ENCODE results near the gene NXF1. TPM values are rescaled to one million over a fixed set of nuclear protein-coding genes. Genes with fewer than 3 reads are reported as not detected.

NXF1 gene
- total and polyA plus RNA-seq, 2 of the 8 experiments (the other 6 are each of a cell fraction or from before 2014, with no cell fraction given) = 48.1 to 49.8 TPM

GRCh38 chr11:62752177-62752785, 53.0 kb downstream of the NXF1 start:
- no peak overlapping the region for H3K56ac ChIP-seq (replicated peaks; ENCODE audit: insufficient read length, low read depth, low read length)
- WGBS, 2 experiments (ENCODE audit: extremely low coverage in 1 of 2, insufficient coverage in 1 of 2, insufficient read length in 1 of 2, insufficient replicate concordance in 2 of 2, low coverage in 1 of 2, low lambda C conversion rate in 2 of 2, missing lambda C conversion rate in 1 of 2) = 93% methylated on average over 14 of the region's 14 CpGs; no CpG with 5 or more reads in 1 of the 2 experiments
- H3K18ac ChIP-seq (ENCODE audit: extremely low read depth, low read length) = no peak overlapping the region
- no peak overlapping the region for H3K23ac ChIP-seq (ENCODE audit: insufficient read length)
- no peak overlapping the region for H3K9ac ChIP-seq (replicated peaks in 1 of 4; ENCODE audit: extremely low read depth in 1 of 4, low read depth in 3 of 4, low read length in 3 of 4)
- H3K27me3 ChIP-seq (replicated peaks in 1 of 4; ENCODE audit: control insufficient read depth in 3 of 4, extremely low read depth in 1 of 4, insufficient read depth in 3 of 4, low read length in 3 of 4) = no peaks in the 10 kb centered on the region
- H3K79me1 ChIP-seq (ENCODE audit: low read depth, low read length) = peaks cover 16% of the 10 kb centered on the region
- no peak overlapping the region for H3K27ac ChIP-seq (ENCODE audit: low read depth, low read length)
- peaks cover 14 to 34% (median 19%) of the 10 kb centered on the region in 4 experiments for H3K36me3 ChIP-seq (ENCODE audit: control insufficient read depth in 2 of 4, insufficient read depth in 4 of 4, low read length in 3 of 4)
- H4K8ac ChIP-seq (ENCODE audit: extremely low read depth, insufficient read depth, low read length) = no peak overlapping the region
- H2BK12ac ChIP-seq (ENCODE audit: low read depth, low read length) = no peak overlapping the region
- ChIA-PET CTCF (ENCODE audit: partially characterized antibody) (interaction anchor here (0.6 to 5.4 kb wide), 10 partner anchors 10 to 80 kb away, joined by 3 to 48 read pairs (median 4); partner anchors contain the start of genes TAF6L, TEX54, TMEM179B and TTC9C), POLR2A (ENCODE audit: partially characterized antibody) (interaction anchor here (0.9 to 16.9 kb wide), 14 partner anchors 7 to 161 kb away, joined by 3 to 192 read pairs (median 10); partner anchors contain the start of genes BSCL2, GNG3, HNRNPUL2 and SLC3A2)
- FAIRE-seq (no peak), DNase-seq (ENCODE audit: low read depth in 1 of 2, low spot score in 2 of 2) (no peak)
- H2BK5ac ChIP-seq (ENCODE audit: low read depth, low read length) = no peak overlapping the region
- no peak overlapping the region for H2BK20ac ChIP-seq (ENCODE audit: low read length)
- no peak overlapping the region; a peak in 1 of 4 replicates for H3K4me2 ChIP-seq (ENCODE audit: insufficient read depth in 1 of 2, low read depth in 2 of 2, low read length in 2 of 2)
- no peak overlapping the region for H3K4ac ChIP-seq (replicated peaks; ENCODE audit: insufficient read length, low read depth, low read length)
- H3K23me2 ChIP-seq (ENCODE audit: low read depth, low read length) = no peaks in the 10 kb centered on the region; the same call in 1 of the 2 replicates
- H2AFZ ChIP-seq (ENCODE audit: low read length) = no peak overlapping the region
- H4K91ac ChIP-seq (replicated peaks; ENCODE audit: insufficient read length, low read length) = no peak overlapping the region
- no peak overlapping the region for H4K5ac ChIP-seq (ENCODE audit: insufficient read length, low read depth, low read length)
- no peak overlapping the region for H2BK120ac ChIP-seq (replicated peaks; ENCODE audit: low read depth, low read length)
- no peak overlapping the region for H3K4me3 ChIP-seq (ENCODE audit: extremely low read depth in 1 of 4, insufficient read depth in 2 of 4, low read depth in 3 of 4, low read length in 4 of 4)
- TF ChIP-seq SIRT6 (IDR thresholded peaks at IDR 0.05; ENCODE audit: low read length) = no peak
- TF ChIP-seq RAD21 (IDR thresholded peaks at IDR 0.05 in 1 of 2, conservative IDR thresholded peaks at IDR 0.05 in 1 of 2; ENCODE audit: low read depth in 2 of 2, low read length in 2 of 2) = no peak
- no peak for TF ChIP-seq E2F6 (IDR thresholded peaks at IDR 0.05)
- no peak for TF ChIP-seq ATF3 (IDR thresholded peaks at IDR 0.05; ENCODE audit: insufficient read depth, low read depth, low read length)
- peaks cover 10 to 57% of the 10 kb centered on the region in 2 experiments for H3K79me2 ChIP-seq (ENCODE audit: control insufficient read depth in 1 of 2, insufficient read depth in 2 of 2, low read length in 2 of 2)
- no peak overlapping the region for H2BK15ac ChIP-seq (ENCODE audit: low read length)
- H3K9me3 ChIP-seq (ENCODE audit: insufficient read depth in 2 of 2, low read depth in 1 of 2, low read length in 1 of 2) = no peaks in the 10 kb centered on the region
- no peak overlapping the region for H2AK5ac ChIP-seq (ENCODE audit: low read depth, low read length)
- H4K20me1 ChIP-seq (replicated peaks in 1 of 2; ENCODE audit: control insufficient read depth in 1 of 2, insufficient read depth in 2 of 2, low read length in 2 of 2) = peaks cover 14 to 22% of the 10 kb centered on the region in 2 experiments
- H3K4me1 ChIP-seq (replicated peaks in 1 of 4; ENCODE audit: control insufficient read depth in 3 of 4, insufficient read depth in 4 of 4, low read length in 3 of 4) = peaks cover 3 to 7% (median 4%) of the 10 kb centered on the region in 4 experiments
- H3K14ac ChIP-seq (ENCODE audit: insufficient read length) = no peak overlapping the region

All from H1 (cell line).